SK-N-SH treated with all-trans-retinoic acid at 6 μM for 48 hours (cell line): ENCODE data around the gene FBXO47.

Source experiments
- PATZ1 ChIP-seq: fragments of 250-450 bp; sonication (Bioruptor Pico); IDR thresholded peaks from 2 replicates; pipeline ENCODE4 v1.8.0; 2020; ENCODE audit warnings: mild to moderate bottlenecking, moderate library complexity, borderline replicate concordance
- RARB ChIP-seq: fragments of 250-450 bp; sonication (Bioruptor Pico); IDR thresholded peaks from 2 replicates; pipeline ENCODE4 v1.8.0; 2021; ENCODE audit warnings: mild to moderate bottlenecking, moderate library complexity
- ZFP3 ChIP-seq: fragments of 250-450 bp; sonication (Bioruptor Pico); IDR thresholded peaks from 2 replicates; pipeline ENCODE4 v1.5.0; 2020; ENCODE audit warnings: mild to moderate bottlenecking, moderate library complexity

DNA sequence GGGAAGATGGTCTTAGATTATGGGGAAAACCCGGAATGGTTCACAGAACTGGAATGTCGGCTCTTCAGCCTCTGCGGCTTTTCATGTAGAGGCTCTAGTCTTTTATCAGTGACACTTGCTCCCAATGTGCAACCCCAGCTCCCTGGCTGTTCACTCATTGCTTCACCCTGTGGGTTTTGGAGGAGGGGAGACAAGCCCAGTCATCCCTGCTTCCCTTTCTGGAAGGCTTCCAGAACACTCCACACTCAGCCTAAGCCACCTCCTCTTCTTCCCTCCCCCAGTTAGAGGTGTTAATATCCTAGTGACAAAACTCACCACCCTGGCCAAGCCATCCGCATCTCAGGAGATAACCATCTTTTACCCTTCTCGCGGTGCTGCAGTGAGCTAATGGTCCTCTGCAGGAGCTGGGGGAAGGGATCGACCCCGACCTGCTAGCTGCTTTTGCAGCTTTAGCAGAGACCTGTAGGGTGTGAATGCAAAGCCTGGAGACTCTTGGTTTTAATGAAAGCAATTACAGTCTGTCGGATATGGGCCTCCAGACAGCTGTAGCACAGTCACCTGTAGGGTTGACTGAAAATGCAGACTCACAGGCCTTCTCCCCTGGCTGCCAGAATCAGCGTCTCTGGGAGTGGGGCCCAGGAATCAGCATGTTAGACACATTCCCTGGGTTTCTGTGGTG lies 66.1 kb downstream of the FBXO47 start:
- no peak for TF ChIP-seq ZFP3
- no peak for TF ChIP-seq PATZ1 (CRISPR knock-in tag)
- no peak for TF ChIP-seq RARB (CRISPR knock-in tag)
